GM12878 (cell line): ENCODE data around the gene ANKRD6. TPM values are rescaled to one million over a fixed set of nuclear protein-coding genes. Genes with fewer than 3 reads are reported as not detected.

Experiments used
- ATF3 ChIP-seq: IDR thresholded peaks from 2 replicates; pipeline ENCODE4 v1.6.1; 2011; ENCODE audit warnings: low read depth, mild to moderate bottlenecking, low read length, moderate library complexity, borderline replicate concordance; ENCODE audit errors: extremely low read depth
- BHLHE40 ChIP-seq, 2 experiments: fragments of 450-650 bp in 1 of 2; IDR thresholded peaks; 2 replicates each; pipeline ENCODE4 v1.6.1; 2011 to 2017; ENCODE audit warnings: low read depth in 2 of 2, borderline replicate concordance in 1 of 2, improper control_type of control experiment in 1 of 2, low read length in 1 of 2, mild to moderate bottlenecking in 1 of 2
- CEBPB ChIP-seq, 2 experiments: fragments of 150-350 bp in 1 of 2; IDR thresholded peaks; 2 replicates each; pipeline ENCODE4 v1.6.1; 2012 to 2014; ENCODE audit warnings: low read depth in 2 of 2, low read length in 2 of 2, borderline replicate concordance in 1 of 2, inconsistent platforms in 1 of 2
- CHD1 ChIP-seq: IDR thresholded peaks from 2 replicates; pipeline ENCODE4 v1.6.1; 2012; ENCODE audit warnings: low read depth, low read length, improper control_type of control experiment
- CREM ChIP-seq: IDR thresholded peaks from 2 replicates; pipeline ENCODE4 v1.6.1; 2014; ENCODE audit warnings: antibody characterized with exemption, low read depth
- E2F8 ChIP-seq: fragments of 450-650 bp; IDR thresholded peaks from 2 replicates; pipeline ENCODE4 v1.6.1; 2018; ENCODE audit warnings: mild to moderate bottlenecking, low read depth, moderate library complexity; ENCODE audit not compliant: partially characterized antibody
- E4F1 ChIP-seq: fragments of 450-650 bp; IDR thresholded peaks from 2 replicates; pipeline ENCODE4 v1.6.1; 2018; ENCODE audit warnings: borderline replicate concordance, mild to moderate bottlenecking; ENCODE audit not compliant: partially characterized antibody
- ETV6 ChIP-seq, 2 experiments: fragments of 450-650 bp in 1 of 2; IDR thresholded peaks in 1 of 2; conservative IDR thresholded peaks in 1 of 2; 2 replicates each; pipeline ENCODE4 v1.6.1; 2014; ENCODE audit warnings: antibody characterized with exemption in 1 of 2, borderline replicate concordance in 1 of 2, low read depth in 1 of 2, mild to moderate bottlenecking in 1 of 2, moderate library complexity in 1 of 2
- IRF5 ChIP-seq: fragments of 450-650 bp; IDR thresholded peaks from 2 replicates; pipeline ENCODE4 v1.6.1; 2017; ENCODE audit warnings: borderline replicate concordance
- MEF2A ChIP-seq: IDR thresholded peaks from 2 replicates; pipeline ENCODE4 v1.6.1; 2011; ENCODE audit warnings: low read depth, mild to moderate bottlenecking, low read length, moderate library complexity; ENCODE audit not compliant: insufficient read depth
- NFYB ChIP-seq: IDR thresholded peaks from 2 replicates; pipeline ENCODE4 v1.6.1; 2011; ENCODE audit warnings: low read depth, mild to moderate bottlenecking, low read length, improper control_type of control experiment, moderate library complexity; ENCODE audit not compliant: insufficient read depth
- NKRF ChIP-seq: fragments of 450-650 bp; conservative IDR thresholded peaks from 2 replicates; pipeline ENCODE4 v1.6.1; 2017; ENCODE audit warnings: mild to moderate bottlenecking, moderate library complexity
- NR2C1 ChIP-seq: fragments of 450-650 bp; IDR thresholded peaks from 2 replicates; pipeline ENCODE4 v1.6.1; 2017; ENCODE audit warnings: antibody characterized with exemption, mild to moderate bottlenecking, moderate library complexity
- PKNOX1 ChIP-seq: fragments of 450-650 bp; IDR thresholded peaks from 2 replicates; pipeline ENCODE4 v1.6.1; 2016; ENCODE audit warnings: mild to moderate bottlenecking
- RAD51 ChIP-seq: fragments of 450-650 bp; IDR thresholded peaks from 2 replicates; pipeline ENCODE4 v1.6.1; 2016; ENCODE audit warnings: moderate library complexity, mild to moderate bottlenecking, inconsistent platforms
- SREBF1 ChIP-seq: IDR thresholded peaks from 2 replicates; pipeline ENCODE4 v1.6.1; 2012; ENCODE audit warnings: mild to moderate bottlenecking, low read length
- TARDBP ChIP-seq: IDR thresholded peaks from 2 replicates; pipeline ENCODE4 v1.6.1; 2016; ENCODE audit warnings: borderline replicate concordance
- TCF3 ChIP-seq: IDR thresholded peaks from 2 replicates; pipeline ENCODE4 v1.6.1; 2012; ENCODE audit warnings: low read depth, mild to moderate bottlenecking, low read length, borderline replicate concordance; ENCODE audit not compliant: insufficient read depth
- polyA plus RNA-seq, 11 experiments: library from polyadenylated mRNA; depleted of rRNA in 4 of 11; unstranded in 6 of 11; stranded (reverse) in 5 of 11; fragments of >200 nt; fragmentation: Nextera tagmentation in 4 of 11; fragmentation: Illumina TruSeq in 1 of 11; extraction: Ambion mirVana in 4 of 11; extraction: Trizol in 1 of 11; gene quantifications; 1 replicate in 1 of 11; 2 replicates in 10 of 11; pipeline versions ENCODE4 v1.2.1 to v1.2.3, GENCODE V29; 2011 to 2016; ENCODE audit warnings: inconsistent platforms in 2 of 11, missing spikeins in 2 of 11, low read depth in 1 of 11
- total RNA-seq, 4 experiments: library from RNA; depleted of rRNA in 3 of 4; stranded (reverse); fragments of >200 nt in 3 of 4; fragmentation: Illumina TruSeq in 1 of 4; extraction: Trizol in 1 of 4; gene quantifications; 2 replicates each; pipeline versions ENCODE4 v1.2.1 to v1.2.3, GENCODE V29; 2013 to 2021

ANKRD6 gene
- total and polyA plus RNA-seq, 10 of the 15 experiments (the other 5 are each of a cell fraction or from before 2014, with no cell fraction given): 0.03 to 0.90 (median 0.38) TPM

- TF ChIP-seq TCF3 (peak; percentile 71; the same call in 1 of the 2 replicates), PKNOX1 (no peak), NFYB (no peak), SREBF1 (no peak), IRF5 (no peak), NKRF (no peak), ATF3 (no peak), RAD51 (no peak), NR2C1 (no peak), E4F1 (no peak), CHD1 (no peak), CREM (no peak), CEBPB (IDR thresholded peaks at IDR 0.05; ENCODE audit: borderline replicate concordance in 1 of 2, low read depth in 2 of 2, low read length in 2 of 2) (no peak), MEF2A (peak; percentile 83), E2F8 (no peak), ETV6 (conservative IDR thresholded peaks at IDR 0.05 in 1 of 2, IDR thresholded peaks at IDR 0.05 in 1 of 2; ENCODE audit: borderline replicate concordance in 1 of 2, low read depth in 1 of 2) (0 out of 4 replicates have a peak, but pooled peaks of 1 of the 2 experiments have one; percentile 18), TARDBP (no peak), BHLHE40 (IDR thresholded peaks at IDR 0.05; ENCODE audit: borderline replicate concordance in 1 of 2, low read depth in 2 of 2, low read length in 1 of 2) (0 out of 4 replicates have a peak, but pooled peaks of 1 of the 2 experiments have one; percentile 24)
These were observed 47.7 kb upstream of the ANKRD6 start (continued) for GRCh38 chr6:89385156-89385667.
